Kasumi-1 (cell line): ENCODE data around the gene BTBD19.
"Not testable (repeated sequence)": the region's sequence is repeated elsewhere in the genome, so short reads cannot be mapped to it uniquely, and the experiment has no call there.

Experiments used
- DNase-seq, 2 experiments: peaks; one replicate each; lab custom pipeline; 2025; lab: John Stamatoyannopoulos, UW

Gene BTBD19

GRCh38 chr1:44787506-44787905, 20.8 kb upstream of the BTBD19 start:
- DNase-seq, result no peak

GRCh38 chr1:44788120-44788860, 20.0 kb upstream of the BTBD19 start, which contains the start of gene BEST4:
TSS of gene BEST4 (minus strand) at chr1:44788170. CDS start at chr1:44787705, 465 bp downstream.
- no peak for DNase-seq

DNA sequence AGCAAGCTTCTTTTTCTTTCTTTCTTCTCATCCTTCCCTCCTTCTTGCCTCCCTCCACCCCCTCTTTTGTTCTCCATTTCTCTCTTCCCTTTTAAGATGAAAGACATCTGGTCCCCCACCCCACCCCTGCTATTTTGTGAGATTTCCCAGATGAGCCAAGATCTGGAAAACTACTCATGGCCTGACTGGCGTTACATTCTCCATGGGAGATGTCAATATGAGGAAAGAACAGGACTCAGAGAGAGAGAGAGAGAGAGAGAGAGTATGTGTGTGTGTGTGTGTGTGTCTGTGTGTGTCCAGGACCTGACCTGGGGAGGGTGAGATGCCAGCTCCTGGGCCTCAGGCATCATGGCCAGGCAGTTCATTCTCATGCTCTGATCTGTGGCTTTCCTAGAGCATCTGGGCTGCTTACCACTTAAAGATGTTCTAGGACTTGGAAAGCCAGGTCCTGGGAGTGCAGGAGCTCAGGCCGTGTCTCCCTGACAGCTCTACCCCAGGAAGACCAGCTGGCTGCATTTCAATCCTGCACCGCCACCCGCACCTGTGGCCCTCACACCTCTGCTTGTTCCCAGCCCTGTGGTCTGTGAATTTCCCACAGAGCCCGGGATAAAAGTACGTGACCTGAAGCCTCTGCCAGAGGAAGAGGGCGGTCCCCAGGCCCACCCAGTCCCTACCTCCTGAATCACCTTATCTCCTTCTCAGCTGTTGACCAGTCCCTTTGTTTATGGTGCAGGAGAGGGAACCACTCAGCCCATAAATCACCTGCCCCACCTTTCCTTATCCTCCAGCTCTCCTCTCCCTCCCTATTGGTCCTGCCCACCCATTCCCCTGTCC, 17.1 kb upstream of the BTBD19 start:
- DNase-seq, result no peak

DNA sequence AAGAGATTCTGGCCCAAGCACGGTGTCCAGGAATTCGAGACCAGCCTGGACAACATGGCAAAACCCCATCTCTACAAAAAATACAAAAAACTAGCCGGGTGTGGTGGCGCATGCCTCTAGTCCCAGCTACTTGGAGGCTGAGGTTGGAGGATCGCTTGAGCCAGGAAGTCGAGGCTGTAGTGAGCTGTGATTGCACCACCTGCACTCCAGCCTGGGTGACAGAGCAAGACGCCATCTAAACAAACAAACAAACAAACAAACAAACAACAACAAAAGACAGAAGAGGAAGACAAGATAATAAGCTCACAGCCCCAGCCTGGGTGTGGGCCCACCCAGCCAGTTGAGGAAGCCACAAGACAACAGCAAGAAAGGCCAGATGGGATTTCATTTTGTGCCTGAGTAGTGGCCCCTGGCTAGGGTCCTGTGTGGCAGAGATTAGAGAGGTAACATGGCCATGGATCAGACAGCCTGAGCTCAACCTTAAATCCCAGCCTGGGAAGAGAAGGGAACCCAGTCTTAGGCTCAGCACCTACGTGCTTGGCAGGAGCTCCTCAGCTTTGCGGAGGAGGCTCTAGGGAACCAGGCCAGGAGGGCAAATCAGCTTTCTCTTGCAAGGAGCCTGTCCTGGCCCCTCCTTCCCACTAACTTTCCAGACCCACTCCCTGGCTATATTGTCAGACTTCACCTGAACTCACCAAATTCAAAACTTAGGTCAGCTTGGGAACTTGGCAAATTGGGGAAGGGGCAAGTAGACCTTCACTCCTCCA, 15.4 kb upstream of the BTBD19 start:
- DNase-seq, result no peak

GRCh38 chr1:44797886-44798285, 10.4 kb upstream of the BTBD19 start:
- not testable (repeated sequence) for DNase-seq

- DNase-seq, result no peak
These were observed 9.6 kb upstream of the BTBD19 start for GRCh38 chr1:44798481-44799365.

DNA sequence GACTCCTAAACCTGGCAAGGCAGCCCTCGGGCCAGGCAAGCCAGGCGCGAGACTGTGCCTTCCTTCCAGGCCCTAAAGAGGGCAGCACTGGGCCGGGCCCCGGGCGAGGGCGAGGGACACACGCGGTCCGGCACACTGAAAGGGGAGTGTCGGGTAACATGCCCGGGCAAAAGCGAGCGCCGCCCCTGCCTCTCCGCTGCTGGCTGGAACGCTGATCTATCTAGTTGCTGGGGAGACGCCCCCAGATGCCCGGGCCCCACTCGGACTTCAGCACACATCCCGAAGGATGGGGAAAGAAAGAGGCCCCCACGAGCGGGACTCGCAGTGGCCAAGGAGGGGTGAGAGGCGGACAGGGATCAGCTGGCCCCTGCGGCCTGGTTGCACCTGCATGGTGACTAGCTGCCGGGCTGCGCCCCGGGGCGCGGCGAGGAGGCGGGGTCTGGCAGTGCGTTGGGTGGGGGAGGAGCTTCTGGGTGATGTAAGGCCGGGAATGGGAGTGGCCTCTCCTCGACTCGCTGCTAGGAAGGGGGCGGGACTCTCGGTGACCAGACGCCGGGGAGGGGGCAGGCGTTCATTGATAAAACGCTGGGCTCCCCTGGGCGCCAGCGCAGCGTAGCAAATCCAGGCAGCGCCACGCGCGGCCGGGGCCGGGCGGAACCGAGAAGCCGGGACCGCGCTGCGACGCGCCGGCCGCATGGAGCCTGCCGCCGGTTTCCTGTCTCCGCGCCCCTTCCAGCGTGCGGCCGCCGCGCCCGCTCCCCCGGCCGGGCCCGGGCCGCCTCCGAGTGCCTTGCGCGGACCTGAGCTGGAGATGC, 8.3 kb upstream of the BTBD19 start, which contains the start of gene PLK3:
Gene PLK3, plus strand, starts transcription at position 608 of the 815 bp plus-strand sequence. Its CDS starts 87 bp downstream, at position 695.
- DNase-seq, result peak; percentile 94 to 95

DNA sequence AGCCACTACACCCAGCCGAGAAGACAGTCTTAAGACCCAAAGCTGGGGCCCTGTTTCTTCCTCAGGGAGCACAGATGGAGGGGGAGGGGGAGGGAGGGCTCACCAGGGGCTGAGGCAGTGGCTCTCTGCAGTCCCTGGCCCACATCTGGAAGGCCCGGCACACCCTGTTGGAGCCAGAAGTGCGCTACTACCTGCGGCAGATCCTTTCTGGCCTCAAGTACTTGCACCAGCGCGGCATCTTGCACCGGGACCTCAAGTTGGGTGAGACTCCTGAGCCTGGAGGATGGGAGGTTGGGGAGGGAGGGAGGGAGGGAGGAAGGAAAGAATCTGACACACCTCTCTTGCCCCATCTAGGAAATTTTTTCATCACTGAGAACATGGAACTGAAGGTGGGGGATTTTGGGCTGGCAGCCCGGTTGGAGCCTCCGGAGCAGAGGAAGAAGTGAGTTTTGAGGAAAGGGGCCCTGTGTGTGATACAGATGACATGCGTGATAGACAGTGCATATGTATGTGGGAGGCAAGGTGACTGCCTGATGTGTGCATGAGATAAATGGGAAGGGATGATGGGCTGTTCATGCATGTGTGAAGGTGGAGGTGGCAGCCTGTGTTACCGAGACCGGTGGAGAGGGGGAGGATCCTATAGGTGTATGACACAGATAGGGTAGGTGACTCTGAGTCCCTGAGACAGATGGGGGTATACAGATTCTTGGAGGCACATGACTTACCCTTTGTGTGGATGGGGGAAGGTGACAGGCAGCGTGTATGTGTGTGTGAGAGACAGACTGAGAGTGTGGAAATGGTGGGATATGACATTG, 6.6 kb upstream of the BTBD19 start:
- no peak for DNase-seq

DNA sequence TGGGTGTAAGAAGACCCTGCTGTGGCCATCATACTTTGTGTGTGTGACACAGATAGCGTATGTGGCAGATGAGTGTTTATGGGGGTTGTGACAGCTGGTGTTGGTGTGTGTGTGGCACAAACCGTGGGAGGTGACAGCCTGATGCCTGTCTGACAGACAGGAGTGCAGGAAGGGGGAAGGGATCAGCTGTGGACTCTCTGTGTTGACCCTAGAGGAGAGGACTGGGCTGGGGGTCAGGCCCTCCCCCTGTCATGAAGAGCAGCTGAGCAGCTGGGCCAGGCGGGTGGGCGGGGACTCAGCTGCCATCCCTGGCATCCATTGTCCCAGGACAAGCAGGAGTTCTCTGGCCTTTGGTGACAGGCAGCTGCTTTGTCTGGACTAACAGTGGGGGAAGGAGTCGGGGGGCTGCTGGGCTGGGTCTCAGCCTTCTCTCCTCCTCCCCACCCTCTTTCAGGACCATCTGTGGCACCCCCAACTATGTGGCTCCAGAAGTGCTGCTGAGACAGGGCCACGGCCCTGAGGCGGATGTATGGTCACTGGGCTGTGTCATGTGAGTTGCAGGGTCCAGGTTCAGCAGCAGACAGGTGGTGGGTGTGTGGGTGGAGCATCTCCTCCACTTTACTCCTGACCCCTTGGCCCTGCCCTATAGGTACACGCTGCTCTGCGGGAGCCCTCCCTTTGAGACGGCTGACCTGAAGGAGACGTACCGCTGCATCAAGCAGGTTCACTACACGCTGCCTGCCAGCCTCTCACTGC, 5.8 kb upstream of the BTBD19 start:
- no peak for DNase-seq

- no peak for DNase-seq
These were observed 5.3 kb upstream of the BTBD19 start for GRCh38 chr1:44803062-44803311.

GRCh38 chr1:44803312-44804095, 4.8 kb upstream of the BTBD19 start:
- no peak for DNase-seq

GRCh38 chr1:44805311-44806024, 2.9 kb upstream of the BTBD19 start:
- DNase-seq, result no peak

- no peak for DNase-seq
These were observed 2.2 kb upstream of the BTBD19 start for GRCh38 chr1:44806025-44806703.

DNA sequence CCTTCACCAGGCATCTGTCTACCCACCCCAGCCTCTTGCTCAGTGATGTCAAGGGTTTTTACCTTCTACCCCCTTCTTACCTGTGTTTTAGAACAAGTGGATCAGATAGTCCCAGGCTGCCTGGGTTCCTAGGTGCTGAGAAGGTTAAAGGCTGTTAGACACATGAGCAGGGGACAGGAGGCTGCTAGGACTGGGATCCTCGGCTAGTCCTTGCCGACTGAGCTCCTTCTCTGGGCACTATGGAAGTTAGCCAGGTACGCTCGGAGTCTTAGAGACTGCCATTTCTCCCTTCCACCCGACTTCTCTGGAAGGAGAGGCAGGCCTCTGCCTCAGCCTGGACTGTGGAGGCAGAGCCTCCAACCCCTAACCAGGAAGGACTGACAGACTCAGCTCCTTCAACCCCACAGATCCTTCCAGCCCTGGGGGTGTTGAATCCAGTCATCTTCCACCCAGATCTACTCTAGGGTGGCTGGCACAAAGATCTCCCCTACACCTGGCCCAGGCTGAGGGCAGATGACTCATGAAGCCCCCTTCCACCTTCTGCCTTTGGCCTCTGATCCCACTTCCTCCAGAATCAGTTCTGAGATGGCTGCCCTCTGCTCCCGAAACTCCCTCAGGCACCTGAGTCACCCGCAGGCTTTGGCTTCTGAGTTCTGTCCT, 1.5 kb upstream of the BTBD19 start, which contains the start of gene DYNLT4:
Gene DYNLT4, minus strand, starts transcription at position 648 of the 660 bp plus-strand sequence. CDS start 683 bp downstream, outside the sequence.
- no peak for DNase-seq

DNA sequence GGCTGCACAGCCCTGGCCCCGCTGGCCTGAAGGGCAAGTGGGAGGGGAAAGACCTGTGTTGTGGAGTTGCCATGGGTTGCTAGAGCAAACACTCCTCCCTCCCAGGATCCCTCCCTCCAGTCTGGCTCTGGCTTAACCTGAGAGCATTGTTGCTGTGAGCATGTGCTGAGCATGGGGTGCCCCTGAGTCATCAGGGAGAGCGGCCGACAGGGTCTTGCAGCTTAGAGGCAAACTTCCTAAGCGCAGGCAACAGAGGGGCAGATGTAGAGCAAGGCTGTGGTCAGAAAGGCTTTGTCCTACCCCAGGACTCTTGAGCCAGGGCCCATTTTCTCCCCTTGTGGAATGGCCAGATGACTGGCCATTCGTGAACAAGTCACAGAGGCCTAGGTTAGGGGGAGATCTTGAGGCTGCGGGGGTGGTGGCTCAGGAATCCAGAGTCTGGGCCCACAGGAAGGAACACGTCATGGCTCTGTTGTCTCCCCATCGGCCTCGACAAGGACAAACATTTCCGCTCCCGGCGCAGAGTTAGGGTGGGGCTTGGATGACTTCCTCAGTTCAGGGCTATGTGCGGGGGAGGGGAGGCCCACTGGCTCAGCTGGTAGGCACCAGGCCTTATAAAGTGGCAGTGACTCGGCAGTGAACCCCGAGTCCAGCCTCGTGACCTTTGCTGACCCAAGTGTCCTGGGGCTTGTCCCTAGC, 810 bp upstream of the BTBD19 start:
- peak; percentile 98 to 99 for DNase-seq
